GM23248 (cell line): ENCODE results near the gene SRRM4. TPM values are rescaled to one million over a fixed set of nuclear protein-coding genes. Genes with fewer than 3 reads are reported as not detected.
A peak's percentile ranks its signal among the peaks of the same experiment; 100 is the strongest.

Source experiments
- DNase-seq: peaks from one replicate; pipeline ENCODE4 v3.0.0-alpha.2; 2015
- H2AFZ ChIP-seq: fragments of 200-600 bp; sonication (generic); 2 replicates; pipeline ENCODE4 v1.6.1; 2016; ENCODE audit warnings: antibody characterized with exemption
- H3F3A ChIP-seq: fragments of 200-600 bp; sonication (generic); 2 replicates; pipeline ENCODE4 v1.6.1; 2016; ENCODE audit warnings: mild to moderate bottlenecking, antibody characterized with exemption, mixed run types; ENCODE audit not compliant: insufficient read depth
- H3K27ac ChIP-seq: fragments of 200-600 bp; sonication (generic); 2 replicates; pipeline ENCODE4 v1.5.1; 2016; ENCODE audit warnings: mild to moderate bottlenecking
- H3K27me3 ChIP-seq: fragments of 200-600 bp; sonication (generic); replicated peaks from 2 replicates; pipeline ENCODE4 v1.6.1; 2016; ENCODE audit warnings: mild to moderate bottlenecking; ENCODE audit not compliant: insufficient read depth
- H3K36me3 ChIP-seq: fragments of 200-600 bp; sonication (generic); 2 replicates; pipeline ENCODE4 v1.6.1; 2016; ENCODE audit warnings: low read depth, mild to moderate bottlenecking
- H3K4me1 ChIP-seq: fragments of 200-600 bp; sonication (generic); 2 replicates; pipeline ENCODE4 v1.6.1; 2016; ENCODE audit warnings: mild to moderate bottlenecking; ENCODE audit not compliant: insufficient read depth
- H3K4me2 ChIP-seq: fragments of 200-600 bp; sonication (generic); one replicate; pipeline ENCODE4 v1.6.1; 2016; ENCODE audit warnings: mild to moderate bottlenecking; ENCODE audit not compliant: unreplicated experiment
- H3K4me3 ChIP-seq: fragments of 200-600 bp; sonication (generic); 2 replicates; pipeline ENCODE4 v1.5.1; 2016; ENCODE audit warnings: mild to moderate bottlenecking
- H3K79me2 ChIP-seq: fragments of 200-600 bp; sonication (generic); 2 replicates; pipeline ENCODE4 v1.6.1; 2016; ENCODE audit warnings: mild to moderate bottlenecking; ENCODE audit not compliant: insufficient read depth
- H3K9ac ChIP-seq: fragments of 200-600 bp; sonication (generic); 2 replicates; pipeline ENCODE4 v1.6.1; 2016; ENCODE audit warnings: mild to moderate bottlenecking
- H3K9me2 ChIP-seq: fragments of 200-600 bp; sonication (generic); 2 replicates; pipeline ENCODE4 v1.6.1; 2016; ENCODE audit warnings: mixed run types, mild to moderate bottlenecking, moderate library complexity; ENCODE audit not compliant: insufficient read depth
- H3K9me3 ChIP-seq: fragments of 200-600 bp; sonication (generic); one replicate; pipeline ENCODE4 v1.6.1; 2017; ENCODE audit warnings: low read depth
- H4K20me1 ChIP-seq: fragments of 200-600 bp; sonication (generic); 2 replicates; pipeline ENCODE4 v1.6.0; 2016; ENCODE audit not compliant: insufficient read depth
- EZH2 ChIP-seq: fragments of 200-600 bp; sonication (generic); IDR thresholded peaks from 2 replicates; pipeline ENCODE4 v1.6.1; 2018; ENCODE audit warnings: antibody characterized with exemption, mild to moderate bottlenecking; ENCODE audit not compliant: insufficient read depth, poor library complexity, severe bottlenecking
- EZH2phosphoT487 ChIP-seq: fragments of 200-600 bp; sonication (generic); IDR thresholded peaks from 2 replicates; pipeline ENCODE4 v1.6.1; 2018; ENCODE audit warnings: antibody characterized with exemption, moderate library complexity, mild to moderate bottlenecking, low read depth; ENCODE audit not compliant: insufficient read depth
- WGBS, 2 experiments: methylation state at CpG; one replicate each; pipeline ENCODE4 v1.1.6; 2015 to 2017; ENCODE audit warnings: low lambda C conversion rate in 2 of 2, low coverage in 1 of 2; ENCODE audit errors: missing lambda C conversion rate in 2 of 2; 5-methylcytosine and 5-hydroxymethylcytosine counted together
- in situ Hi-C: fragments of 300-500 bp; cut with MboI; formaldehyde crosslinking; loops from 2 replicates; pipeline ENCODE4 v1.15.0; 2020
- polyA plus RNA-seq: library from polyadenylated mRNA; unstranded; fragments of >200 nt; fragmentation: Nextera tagmentation; extraction: Ambion mirVana; gene quantifications from 2 replicates; pipeline ENCODE4 v1.2.1, GENCODE V29; 2016
- total RNA-seq: library from RNA; depleted of rRNA; stranded (reverse); fragments of >200 nt; shearing (Covaris generic); gene quantifications from 2 replicates; pipeline ENCODE4 v1.2.3, GENCODE V29; 2014

Gene SRRM4
- total and polyA plus RNA-seq, 2 experiments from 2014 or later: not detected

DNA sequence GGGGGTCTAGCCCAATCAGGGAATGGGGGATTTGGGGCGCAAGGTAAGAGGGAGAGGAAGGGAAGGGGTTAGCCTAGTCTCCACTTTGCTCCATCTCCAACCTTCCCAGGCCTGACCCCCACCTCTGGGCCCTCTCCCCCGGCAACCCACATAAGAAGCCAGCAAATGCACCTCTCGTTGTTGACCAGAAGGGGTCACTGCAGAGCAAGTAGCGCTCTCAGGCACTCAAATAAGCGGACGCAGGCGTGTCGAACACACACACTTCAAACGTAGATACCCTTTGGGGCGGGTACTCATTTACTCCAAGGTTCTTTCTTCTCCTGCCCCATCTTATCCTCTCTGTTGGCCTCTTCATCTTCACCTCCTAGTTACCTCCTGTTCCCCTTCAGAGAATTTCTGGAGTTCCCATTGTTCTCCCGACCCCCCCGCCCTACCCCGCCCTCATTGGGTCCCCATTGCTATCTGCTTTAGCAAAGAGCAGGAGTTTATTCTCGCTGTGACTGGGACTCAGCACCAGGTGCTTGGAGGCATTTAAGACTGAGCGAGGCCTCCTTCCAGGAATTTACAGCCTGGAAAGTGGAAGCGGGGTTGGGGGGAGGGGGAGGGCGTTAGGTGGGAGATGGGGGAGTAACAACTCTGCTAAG lies 1.5 kb upstream of the SRRM4 start:
- TF ChIP-seq EZH2 (no peak), EZH2phosphoT487 (no peak)
- Histone ChIP-seq H3K27ac (no peak overlapping the region), H3K9me3 (no peaks in the 10 kb centered on the region)

DNA sequence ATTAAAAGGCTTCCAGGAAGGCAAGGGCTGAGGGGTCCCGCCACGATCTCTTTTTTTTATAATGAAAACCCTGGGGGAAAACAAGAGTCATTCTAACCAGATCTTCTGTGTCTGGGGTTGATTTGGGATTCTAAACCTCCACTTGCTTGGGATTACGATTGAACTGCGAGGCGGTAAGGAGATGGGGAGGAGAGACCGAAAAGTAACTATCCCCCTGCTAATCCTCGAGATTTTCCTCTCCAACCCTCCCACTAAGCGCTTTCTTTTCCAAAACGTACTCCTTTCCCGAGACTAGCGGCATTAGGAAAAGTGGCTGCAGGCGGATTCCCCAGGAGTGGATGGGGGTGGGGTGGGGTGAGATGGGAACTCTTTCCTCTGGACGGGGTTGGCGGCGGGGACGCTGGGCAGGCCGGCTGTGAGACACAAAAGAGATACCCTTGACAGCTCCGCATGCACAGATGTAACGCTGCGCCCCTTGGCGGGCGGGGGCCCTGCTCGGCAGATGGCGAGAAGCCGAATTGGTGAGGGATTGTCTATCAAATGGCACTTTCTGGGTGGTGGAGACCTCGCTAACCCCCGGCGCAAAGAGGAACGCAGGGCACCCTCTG lies 830 bp upstream of the SRRM4 start:
- in situ Hi-C loops: no loop called here

More for the DNA sequence above, 1.5 kb upstream of the SRRM4 start:
- H3K36me3 ChIP-seq: no peaks in the 10 kb centered on the region
- no peaks in the 10 kb centered on the region for H3K4me1 ChIP-seq
- in situ Hi-C loops: no loop called here
- H4K20me1 ChIP-seq: no peaks in the 10 kb centered on the region
- 3 to 4% methylated on average over 14 to 17 of the region's 17 CpGs for WGBS, 2 experiments
- no peaks in the 10 kb centered on the region for H3F3A ChIP-seq
- H2AFZ ChIP-seq: no peak overlapping the region
- H3K4me3 ChIP-seq: no peak overlapping the region
- peak; percentile 62 for DNase-seq
- H3K27me3 ChIP-seq: no peaks in the 10 kb centered on the region
- no peak overlapping the region for H3K4me2 ChIP-seq
- no peaks in the 10 kb centered on the region for H3K9me2 ChIP-seq
- H3K79me2 ChIP-seq: no peaks in the 10 kb centered on the region
- no peak overlapping the region for H3K9ac ChIP-seq

GRCh38 chr12:118982302-118982701 lies 961 bp downstream of the SRRM4 start:
- in situ Hi-C loops: no loop called here
- H3K4me3 ChIP-seq: no peak overlapping the region
- no peak for DNase-seq
- H2AFZ ChIP-seq: no peak overlapping the region
- H3K9ac ChIP-seq: no peak overlapping the region
- 3 to 7% methylated on average over 8 of the region's 8 CpGs for WGBS, 2 experiments
- no peaks in the 10 kb centered on the region for H3K4me1 ChIP-seq
- no peaks in the 10 kb centered on the region for H3F3A ChIP-seq
- H4K20me1 ChIP-seq: no peaks in the 10 kb centered on the region
- H3K27ac ChIP-seq: no peak overlapping the region
- H3K36me3 ChIP-seq: no peaks in the 10 kb centered on the region
- no peaks in the 10 kb centered on the region for H3K9me3 ChIP-seq
- H3K9me2 ChIP-seq: no peaks in the 10 kb centered on the region
- TF ChIP-seq EZH2phosphoT487: no peak
- no peak for TF ChIP-seq EZH2
- H3K4me2 ChIP-seq: no peak overlapping the region
- H3K79me2 ChIP-seq: no peaks in the 10 kb centered on the region
- H3K27me3 ChIP-seq: no peaks in the 10 kb centered on the region

More for the DNA sequence above, 830 bp upstream of the SRRM4 start:
- Histone ChIP-seq H3K4me1 (no peaks in the 10 kb centered on the region), H3K4me3 (no peak overlapping the region), H3K27ac (no peak overlapping the region), H3K79me2 (no peaks in the 10 kb centered on the region), H3F3A (no peaks in the 10 kb centered on the region), H3K27me3 (no peaks in the 10 kb centered on the region), H3K9me2 (no peaks in the 10 kb centered on the region), H4K20me1 (no peaks in the 10 kb centered on the region), H2AFZ (no peak overlapping the region), H3K9me3 (no peaks in the 10 kb centered on the region), H3K9ac (no peak overlapping the region), H3K4me2 (no peak overlapping the region), H3K36me3 (no peaks in the 10 kb centered on the region)
- 2 to 3% methylated on average over 28 to 29 of the region's 29 CpGs for WGBS, 2 experiments
- DNase-seq: no peak
- TF ChIP-seq EZH2phosphoT487 (no peak), EZH2 (no peak)

GRCh38 chr12:118982984-118983761 lies 1.8 kb downstream of the SRRM4 start:
- no peak overlapping the region for H3K4me2 ChIP-seq
- no peak overlapping the region for H3K27ac ChIP-seq
- H3K4me1 ChIP-seq: no peaks in the 10 kb centered on the region
- H4K20me1 ChIP-seq: no peaks in the 10 kb centered on the region
- no peak overlapping the region for H3K9ac ChIP-seq
- in situ Hi-C loops: no loop called here
- no peaks in the 10 kb centered on the region for H3K27me3 ChIP-seq
- no peak overlapping the region for H2AFZ ChIP-seq
- no peaks in the 10 kb centered on the region for H3K36me3 ChIP-seq
- no peak for TF ChIP-seq EZH2
- no peak for TF ChIP-seq EZH2phosphoT487
- WGBS, 2 experiments: 12 to 16% methylated on average over 7 of the region's 7 CpGs
- DNase-seq: no peak
- no peaks in the 10 kb centered on the region for H3F3A ChIP-seq
- no peaks in the 10 kb centered on the region for H3K9me3 ChIP-seq
- H3K4me3 ChIP-seq: no peak overlapping the region
- no peaks in the 10 kb centered on the region for H3K9me2 ChIP-seq
- H3K79me2 ChIP-seq: no peaks in the 10 kb centered on the region
